Hepatocyte (in vitro differentiated cells): Measurements from ENCODE around the gene FFAR4.
"Not testable (repeated sequence)": the region's sequence is repeated elsewhere in the genome, so short reads cannot be mapped to it uniquely, and the experiment has no call there.

Experiments used
- CTCF ChIP-seq: fragments of 200-600 bp; sonication (generic); IDR thresholded peaks from 2 replicates; pipeline ENCODE4 v1.5.1; 2016; ENCODE audit warnings: antibody characterized with exemption, mild to moderate bottlenecking; ENCODE audit not compliant: poor library complexity
- EZH2 ChIP-seq: fragments of 200-600 bp; sonication (generic); IDR thresholded peaks from 2 replicates; pipeline ENCODE4 v1.6.1; 2016; ENCODE audit warnings: antibody characterized with exemption, mild to moderate bottlenecking, borderline replicate concordance
- EZH2phosphoT487 ChIP-seq: fragments of 200-600 bp; sonication (generic); IDR thresholded peaks from one replicate; pipeline ENCODE4 v1.6.1; 2018; ENCODE audit warnings: antibody characterized with exemption, mild to moderate bottlenecking, low read depth, moderate library complexity; ENCODE audit not compliant: unreplicated experiment, severe bottlenecking

DNA sequence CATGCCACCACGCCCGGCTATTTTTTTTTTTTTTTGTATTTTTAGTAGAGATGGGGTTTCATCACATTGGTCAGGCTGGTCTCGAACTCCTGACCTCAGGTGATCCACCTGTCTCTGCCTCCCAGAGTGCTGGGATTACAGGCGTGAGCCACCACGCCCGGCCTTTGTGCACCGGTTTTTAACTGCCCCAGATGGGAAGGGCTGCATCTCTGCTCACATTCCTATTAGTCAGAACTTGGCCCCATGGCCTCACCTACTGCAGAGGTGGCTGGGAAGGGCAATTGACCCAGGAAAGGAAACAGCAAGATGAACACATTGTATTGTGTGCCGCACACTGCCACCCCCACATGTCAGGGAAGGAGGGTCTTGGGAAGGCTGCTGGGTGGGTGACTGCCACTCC, 19.5 kb upstream of the FFAR4 start:
- TF ChIP-seq CTCF, EZH2, EZH2phosphoT487: not testable (repeated sequence)
